Measurements from ENCODE around the gene SLC17A5. TPM values are rescaled to one million over a fixed set of nuclear protein-coding genes. Genes with fewer than 3 reads are reported as not detected.
A peak's percentile ranks its signal among the peaks of the same experiment; 100 is the strongest.

The SLC17A5 gene
- total and polyA plus RNA-seq, 8 donors = 2.4 to 11.0 (median 5.4) TPM

GRCh38 chr6:73675466-73676098 is 21.8 kb upstream of the SLC17A5 start:
- intact Hi-C loops (cut with DNase I) = no loop called here
- Histone ChIP-seq H3K27me3 (no peaks in the 10 kb centered on the region), H3K9me3 (no peaks in the 10 kb centered on the region), H3K4me3 (no peak overlapping the region), H3K4me1 (no peaks in the 10 kb centered on the region), H3K36me3 (no peaks in the 10 kb centered on the region), H3K27ac (no peak overlapping the region)
- DNase-seq (peak in 5 of 6 donors; percentile 47 to 76 (median 62)), FAIRE-seq (no peak), ATAC-seq (peak; percentile 84 to 99 (median 94))
- peak; percentile 77 to 87 (median 82) for TF ChIP-seq CTCF (IDR thresholded peaks at IDR 0.05)
- 30 to 37% methylated on average over 4 of the region's 4 CpGs for WGBS, 2 donors

DNA sequence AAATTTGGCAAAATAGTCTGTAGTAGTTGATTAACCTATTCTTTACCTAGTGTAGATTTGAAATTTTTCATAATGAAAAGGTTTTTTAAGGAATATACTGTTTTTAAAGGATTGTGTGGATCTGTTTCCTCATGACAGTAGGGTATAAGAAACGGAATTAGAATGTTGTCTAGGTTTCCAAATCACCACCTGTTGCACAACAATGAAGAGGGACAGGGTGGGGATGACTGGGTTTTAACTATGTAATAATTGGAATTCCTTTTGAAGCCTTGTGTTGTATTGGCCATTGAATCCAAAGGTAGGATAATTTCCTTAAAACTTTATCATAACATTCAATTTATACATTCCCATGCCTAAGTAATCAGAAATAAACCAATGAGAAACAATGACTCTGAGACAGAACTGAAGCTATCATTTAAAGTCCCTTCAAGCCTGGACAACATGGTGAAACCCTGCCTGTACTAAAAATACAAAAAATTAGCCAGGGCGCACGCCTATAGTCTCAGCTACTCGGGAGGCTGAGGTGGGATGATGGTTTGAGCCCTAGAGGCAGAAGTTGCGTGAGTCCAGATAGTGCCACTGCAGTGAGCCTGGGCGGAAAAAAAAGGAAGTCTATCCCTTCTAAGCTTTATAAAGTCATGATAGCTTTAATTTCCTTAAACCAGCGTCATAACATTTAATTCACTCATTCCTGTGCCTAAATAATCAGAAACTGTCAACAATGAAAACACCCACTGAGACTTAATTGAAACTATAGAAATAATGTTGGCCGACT is 18.3 kb upstream of the SLC17A5 start:
- Histone ChIP-seq H3K4me1 (no peaks in the 10 kb centered on the region), H3K4me3 (no peak overlapping the region), H3K27me3 (peaks cover 0 to 4% (median 0%) of the 10 kb centered on the region in 4 donors), H3K27ac (no peak overlapping the region), H3K9me3 (no peaks in the 10 kb centered on the region), H3K36me3 (no peaks in the 10 kb centered on the region)
- DNase-seq (no peak), ATAC-seq (no peak), FAIRE-seq (no peak)
- TF ChIP-seq CTCF (IDR thresholded peaks at IDR 0.05) = no peak
- WGBS, 2 donors = 78 to 85% methylated on average over 8 of the region's 8 CpGs
- intact Hi-C loops (cut with DNase I) = no loop called here

GRCh38 chr6:73669005-73669404 is 15.2 kb upstream of the SLC17A5 start:
- intact Hi-C loops (cut with DNase I) = no loop called here
- Histone ChIP-seq H3K4me3 (no peak overlapping the region), H3K4me1 (no peaks in the 10 kb centered on the region), H3K9me3 (no peaks in the 10 kb centered on the region), H3K36me3 (no peaks in the 10 kb centered on the region), H3K27me3 (peaks cover 0 to 4% (median 0%) of the 10 kb centered on the region in 4 donors), H3K27ac (no peak overlapping the region)
- DNase-seq (no peak), ATAC-seq (no peak), FAIRE-seq (no peak)
- no peak for TF ChIP-seq CTCF (IDR thresholded peaks at IDR 0.05)
- 95 to 100% methylated on average over 1 of the region's 1 CpG for WGBS, 2 donors

- Histone ChIP-seq H3K36me3 (no peaks in the 10 kb centered on the region), H3K9me3 (no peaks in the 10 kb centered on the region), H3K4me1 (no peaks in the 10 kb centered on the region), H3K4me3 (no peak overlapping the region), H3K27me3 (peaks cover 0 to 4% (median 0%) of the 10 kb centered on the region in 4 donors), H3K27ac (no peak overlapping the region)
- FAIRE-seq = no peak
- no peak for TF ChIP-seq CTCF (IDR thresholded peaks at IDR 0.05)
- 50 to 71% methylated on average over 1 of the region's 1 CpG for WGBS, 2 donors
- intact Hi-C loops (cut with DNase I) = no loop called here
- no peak for ATAC-seq
- DNase-seq = no peak
Observed at GRCh38 chr6:73667798-73668197, 14.0 kb upstream of the SLC17A5 start.

DNA sequence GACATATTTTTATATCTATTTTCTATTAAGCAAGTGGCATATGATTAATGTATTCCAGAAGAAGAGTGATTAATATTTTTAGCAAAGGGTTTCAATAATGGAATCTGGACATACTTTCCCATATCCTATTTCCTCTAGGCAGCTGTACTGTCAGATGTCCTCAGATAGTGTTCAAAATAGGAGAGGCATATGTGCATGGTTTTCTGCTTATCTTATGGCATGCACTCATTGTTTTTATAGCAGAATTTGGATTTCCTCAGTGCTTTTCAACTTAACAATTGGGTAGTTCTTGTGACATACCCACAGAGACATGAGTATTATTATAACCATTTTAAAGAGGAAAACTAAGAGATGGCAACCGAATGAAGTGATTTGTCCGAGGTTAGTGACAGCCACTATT is 12.6 kb upstream of the SLC17A5 start:
- no peaks in the 10 kb centered on the region for H3K4me1 ChIP-seq
- DNase-seq (no peak), ATAC-seq (no peak), FAIRE-seq (no peak)
- no peaks in the 10 kb centered on the region for H3K36me3 ChIP-seq
- 46 to 62% methylated on average over 2 of the region's 2 CpGs for WGBS, 2 donors
- intact Hi-C loops (cut with DNase I) = no loop called here
- no peak for TF ChIP-seq CTCF (IDR thresholded peaks at IDR 0.05)
- no peak overlapping the region for H3K4me3 ChIP-seq
- H3K27me3 ChIP-seq = peaks cover 0 to 4% (median 0%) of the 10 kb centered on the region in 4 donors
- no peak overlapping the region for H3K27ac ChIP-seq
- no peaks in the 10 kb centered on the region for H3K9me3 ChIP-seq
